Small intestine (tissue), 7 donors: ENCODE results near the gene OR2M2. TPM values are rescaled to one million over a fixed set of nuclear protein-coding genes. Genes with fewer than 3 reads are reported as not detected.

Experiments
- DNase-seq, 2 donors: peaks; one replicate each; pipeline versions ENCODE4 v3.0.0 to v3.0.0-alpha.2; 2013
- FAIRE-seq: peaks from 2 replicates; lab custom pipeline; 2012; peaks lifted over from hg19 to GRCh38; lab: Jason Lieb, UNC
- H3K27ac ChIP-seq, 3 donors: one replicate each; pipeline ENCODE4 v1.5.1; 2013; ENCODE audit warnings: low read length in 2 of 3, mild to moderate bottlenecking in 2 of 3, control low read depth in 1 of 3, inconsistent platforms in 1 of 3, low read depth in 1 of 3, moderate library complexity in 1 of 3
- H3K27me3 ChIP-seq, 3 donors: one replicate each; pipeline ENCODE4 v1.6.1; 2013; ENCODE audit warnings: low read length in 3 of 3, inconsistent platforms in 1 of 3; ENCODE audit not compliant: control insufficient read depth in 3 of 3, insufficient read depth in 3 of 3
- H3K36me3 ChIP-seq, 3 donors: one replicate each; pipeline ENCODE4 v1.6.1; 2013; ENCODE audit warnings: low read length in 3 of 3, inconsistent platforms in 1 of 3, low read depth in 1 of 3, mild to moderate bottlenecking in 1 of 3, moderate library complexity in 1 of 3; ENCODE audit not compliant: control insufficient read depth in 3 of 3, insufficient read depth in 2 of 3
- H3K4me1 ChIP-seq, 3 donors: one replicate each; pipeline ENCODE4 v1.6.1; 2013; ENCODE audit warnings: low read length in 2 of 3, inconsistent platforms in 1 of 3, low read depth in 1 of 3, mild to moderate bottlenecking in 1 of 3, moderate library complexity in 1 of 3; ENCODE audit not compliant: control insufficient read depth in 3 of 3, insufficient read depth in 2 of 3
- H3K4me3 ChIP-seq, 3 donors: one replicate each; pipeline ENCODE4 v1.5.1; 2013; ENCODE audit warnings: low read length in 3 of 3, control low read depth in 1 of 3, inconsistent platforms in 1 of 3, low read depth in 1 of 3, mild to moderate bottlenecking in 1 of 3, moderate library complexity in 1 of 3
- H3K9me3 ChIP-seq, 2 donors: one replicate each; pipeline ENCODE4 v1.6.1; 2013; ENCODE audit warnings: low read depth in 1 of 2, low read length in 1 of 2; ENCODE audit not compliant: control insufficient read depth in 2 of 2, insufficient read depth in 1 of 2
- WGBS, 3 donors: extraction: QIAGEN DNeasy Blood & Tissue Kit; methylation state at CpG; one replicate each; pipeline ENCODE4 v1.1.7; 2013; 5-methylcytosine and 5-hydroxymethylcytosine counted together
- polyA plus RNA-seq, 4 donors: library from polyadenylated mRNA; stranded (reverse) in 3 of 4; unstranded in 1 of 4; fragments of 200-250 nt in 3 of 4; fragments of 120-200 nt in 1 of 4; gene quantifications; one replicate each; pipeline versions ENCODE4 v1.2.1 to v1.2.3, GENCODE V29; 2013
- donor health status: healthy with polysubstance abuse.
- donor health status: control.
- donor health status: control.
- donor health status: Bipolar disorder and iron deficiency.
- donor health status: healthy.

The OR2M2 gene
- polyA plus RNA-seq, 4 donors, result not detected

- Histone ChIP-seq H3K9me3 (peaks cover 0 to 4% of the 10 kb centered on the region in 2 donors), H3K27me3 (no peaks in the 10 kb centered on the region), H3K4me3 (no peak overlapping the region), H3K36me3 (no peaks in the 10 kb centered on the region), H3K27ac (no peak overlapping the region), H3K4me1 (no peaks in the 10 kb centered on the region)
- no peak for FAIRE-seq
- 82 to 92% (median 90%) methylated on average over 4 of the region's 4 CpGs for WGBS, 3 donors
- no peak for DNase-seq
These were observed 15.9 kb upstream of the OR2M2 start for GRCh38 chr1:248158758-248159157.

- H3K4me3 ChIP-seq, result no peak overlapping the region
- H3K9me3 ChIP-seq, result peaks cover 0 to 21% of the 10 kb centered on the region in 2 donors
- H3K27ac ChIP-seq, result no peak overlapping the region
- H3K36me3 ChIP-seq, result no peaks in the 10 kb centered on the region
- DNase-seq (no peak), FAIRE-seq (no peak)
- 75 to 81% (median 81%) methylated on average over 12 of the region's 12 CpGs for WGBS, 3 donors
- H3K27me3 ChIP-seq, result no peaks in the 10 kb centered on the region
- no peaks in the 10 kb centered on the region for H3K4me1 ChIP-seq
These were observed 10.6 kb upstream of the OR2M2 start for GRCh38 chr1:248164031-248164430.

- DNase-seq, result no peak
- WGBS, 3 donors, result 91 to 94% (median 92%) methylated on average over 12 to 14 of the region's 14 CpGs
These were observed 9.4 kb upstream of the OR2M2 start for GRCh38 chr1:248165186-248165585.

GRCh38 chr1:248183996-248184395 is 9.4 kb downstream of the OR2M2 start:
- Histone ChIP-seq H3K27me3 (no peaks in the 10 kb centered on the region), H3K27ac (no peak overlapping the region), H3K4me1 (no peaks in the 10 kb centered on the region), H3K9me3 (peaks cover 0 to 12% of the 10 kb centered on the region in 2 donors), H3K36me3 (no peaks in the 10 kb centered on the region), H3K4me3 (no peak overlapping the region)
- FAIRE-seq, result no peak
- no peak for DNase-seq
- 57 to 64% (median 61%) methylated on average over 7 of the region's 7 CpGs for WGBS, 3 donors

More at GRCh38 chr1:248165186-248165585, 9.4 kb upstream of the OR2M2 start:
- no peak for FAIRE-seq
- H3K4me3 ChIP-seq, result no peak overlapping the region
- no peak overlapping the region for H3K27ac ChIP-seq
- H3K4me1 ChIP-seq, result no peaks in the 10 kb centered on the region
- no peaks in the 10 kb centered on the region for H3K27me3 ChIP-seq
- H3K9me3 ChIP-seq, result peaks cover 0 to 19% of the 10 kb centered on the region in 2 donors
- no peaks in the 10 kb centered on the region for H3K36me3 ChIP-seq

- Histone ChIP-seq H3K27ac (no peak overlapping the region), H3K4me3 (no peak overlapping the region), H3K9me3 (peaks cover 0 to 19% of the 10 kb centered on the region in 2 donors), H3K27me3 (no peaks in the 10 kb centered on the region), H3K4me1 (no peaks in the 10 kb centered on the region), H3K36me3 (no peaks in the 10 kb centered on the region)
- WGBS, 3 donors, result 50 to 78% (median 67%) methylated on average over 3 of the region's 3 CpGs
- FAIRE-seq (no peak), DNase-seq (no peak)
These were observed 12.7 kb downstream of the OR2M2 start for GRCh38 chr1:248187363-248187762.

GRCh38 chr1:248189026-248189425 is 14.4 kb downstream of the OR2M2 start:
- WGBS, 3 donors, result 49 to 58% (median 56%) methylated on average over 11 of the region's 11 CpGs
- Histone ChIP-seq H3K36me3 (no peaks in the 10 kb centered on the region), H3K27ac (no peak overlapping the region), H3K9me3 (peaks cover 0 to 19% of the 10 kb centered on the region in 2 donors), H3K4me1 (no peaks in the 10 kb centered on the region), H3K4me3 (no peak overlapping the region), H3K27me3 (no peaks in the 10 kb centered on the region)
- DNase-seq (no peak), FAIRE-seq (no peak)

GRCh38 chr1:248194117-248194516 is 19.5 kb downstream of the OR2M2 start:
- 63 to 72% (median 65%) methylated on average over 1 of the region's 1 CpG for WGBS, 3 donors
- no peaks in the 10 kb centered on the region for H3K4me1 ChIP-seq
- H3K27ac ChIP-seq, result no peak overlapping the region
- FAIRE-seq (no peak), DNase-seq (no peak)
- H3K4me3 ChIP-seq, result no peak overlapping the region
- H3K9me3 ChIP-seq, result peaks cover 0 to 9% of the 10 kb centered on the region in 2 donors
- no peaks in the 10 kb centered on the region for H3K27me3 ChIP-seq
- no peaks in the 10 kb centered on the region for H3K36me3 ChIP-seq

- no peaks in the 10 kb centered on the region for H3K4me1 ChIP-seq
- no peaks in the 10 kb centered on the region for H3K36me3 ChIP-seq
- H3K4me3 ChIP-seq, result no peak within 1 kb of the TSS
- H3K27me3 ChIP-seq, result no peaks in the 10 kb centered on the region
- H3K27ac ChIP-seq, result no peak within 1 kb of the TSS
- no peak for FAIRE-seq
- WGBS, 3 donors, result 55 to 72% (median 60%) methylated on average over 4 of the region's 4 CpGs
- peaks cover 0 to 3% of the 10 kb centered on the region in 2 donors for H3K9me3 ChIP-seq
- no peak for DNase-seq
These were observed 22.3 kb downstream of the OR2M2 start, which contains the start of gene OR2M3 for GRCh38 chr1:248196965-248197364. Gene OR2M3 (plus strand): TSS chr1:248197265. CDS start chr1:248203068, 5,803 bp downstream.

- WGBS, 3 donors, result 93 to 97% (median 93%) methylated on average over 1 of the region's 1 CpG
- no peaks in the 10 kb centered on the region for H3K9me3 ChIP-seq
- H3K27me3 ChIP-seq, result no peaks in the 10 kb centered on the region
- FAIRE-seq (no peak), DNase-seq (no peak)
- H3K4me3 ChIP-seq, result no peak overlapping the region
- no peak overlapping the region for H3K27ac ChIP-seq
- no peaks in the 10 kb centered on the region for H3K36me3 ChIP-seq
- H3K4me1 ChIP-seq, result no peaks in the 10 kb centered on the region
These were observed 41.3 kb downstream of the OR2M2 start for GRCh38 chr1:248215880-248216279.
